Keratinocyte (primary cell): ENCODE results near the gene CXCR6.

Experiments
- CTCF ChIP-seq, 3 experiments: IDR thresholded peaks in 1 of 3; conservative IDR thresholded peaks in 1 of 3; optimal IDR thresholded peaks in 1 of 3; 2 replicates in 2 of 3; 3 replicates in 1 of 3; pipeline versions ENCODE3 to v1.5.1; 2011; ENCODE audit warnings: low read length in 3 of 3, mild to moderate bottlenecking in 3 of 3, moderate library complexity in 2 of 3, control low read depth in 1 of 3, inconsistent platforms in 1 of 3; ENCODE audit not compliant: insufficient read depth in 2 of 3; ENCODE audit errors: extremely low read depth in 1 of 3
- EZH2 ChIP-seq: IDR thresholded peaks from one replicate; pipeline ENCODE4 v1.6.1; 2012; ENCODE audit warnings: inconsistent platforms, mild to moderate bottlenecking, low read length, moderate library complexity

DNA sequence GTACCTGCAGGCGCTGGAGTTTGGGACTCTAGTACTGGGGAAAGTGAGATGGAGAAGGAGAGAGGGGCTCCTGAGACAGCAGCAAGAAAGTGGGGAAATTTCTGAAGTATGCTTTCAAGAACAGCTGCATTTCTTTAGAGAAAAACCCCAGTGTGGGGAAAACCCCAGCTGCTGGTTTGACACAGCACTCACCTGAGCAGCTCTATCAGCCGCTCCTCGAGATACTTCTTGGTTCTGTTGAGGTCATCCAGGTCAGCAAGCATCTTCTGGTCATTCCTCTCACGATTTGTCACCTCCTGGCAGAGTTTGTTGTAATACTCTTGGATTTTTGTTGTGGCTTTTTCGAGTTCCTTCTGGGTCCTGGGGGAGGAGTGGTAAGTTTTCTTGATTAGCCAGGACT, 18.8 kb downstream of the CXCR6 start:
- TF ChIP-seq CTCF (optimal IDR thresholded peaks at IDR 0.05 in 1 of 3, IDR thresholded peaks at IDR 0.05 in 1 of 3, conservative IDR thresholded peaks at IDR 0.05 in 1 of 3; ENCODE audit: extremely low read depth in 1 of 3, insufficient read depth in 2 of 3, low read length in 3 of 3) (no peak), EZH2 (no peak)
